Measurements from ENCODE around the gene VAMP3.

- TF ChIP-seq CTCF (IDR thresholded peaks at IDR 0.05; ENCODE audit: low read depth, low read length) = no peak
- TF ChIP-seq POLR2A (IDR thresholded peaks at IDR 0.05; ENCODE audit: extremely low read depth, insufficient read length) = no peak
These were observed 7.1 kb downstream of the VAMP3 start for GRCh38 chr1:7778133-7778628.
